Right cardiac atrium (tissue), 5 donors: ENCODE results near the gene OTOP2. TPM values are rescaled to one million over a fixed set of nuclear protein-coding genes. Genes with fewer than 3 reads are reported as not detected.

Experiments
- ATAC-seq, 2 donors: fragments of 200-7000 bp; cut with Tn5 transposase; one replicate each; pipeline versions ENCODE4 v1.8.0 to v1.9.1; 2020; ENCODE audit warnings: moderate library complexity in 2 of 2, mild to moderate bottlenecking in 1 of 2
- DNase-seq, 3 donors: peaks; one replicate each; pipeline ENCODE4 v3.0.0-alpha.2; 2020
- H3K27ac ChIP-seq: one replicate; pipeline ENCODE4 v1.5.1; 2013; ENCODE audit warnings: mild to moderate bottlenecking, low read length, control low read depth, moderate library complexity
- H3K27me3 ChIP-seq: one replicate; pipeline ENCODE4 v1.6.1; 2013; ENCODE audit not compliant: control insufficient read depth, insufficient read depth
- H3K4me1 ChIP-seq: one replicate; pipeline ENCODE4 v1.6.1; 2013; ENCODE audit warnings: low read length; ENCODE audit not compliant: control insufficient read depth, insufficient read depth
- H3K4me3 ChIP-seq: one replicate; pipeline ENCODE4 v1.5.1; 2013; ENCODE audit warnings: low read length, control low read depth
- H3K9me3 ChIP-seq: one replicate; pipeline ENCODE4 v1.6.1; 2013; ENCODE audit warnings: low read length; ENCODE audit not compliant: control insufficient read depth
- WGBS: extraction: QIAGEN DNeasy Blood & Tissue Kit; methylation state at CpG from one replicate; pipeline ENCODE4 v1.1.7; 2013; 5-methylcytosine and 5-hydroxymethylcytosine counted together
- intact Hi-C, 4 donors: fragments of 100-400 bp; cut with DNase I; formaldehyde crosslinking; loops; one replicate each; pipeline versions ENCODE4 v1.11.0 to v1.14.0; 2022 to 2023
- long read RNA-seq, 4 donors: library from polyadenylated mRNA; unstranded; transcript quantifications; one replicate each; pipeline ENCODE4 v2.0.0, GENCODE V29; 2020 to 2021
- polyA plus RNA-seq: library from polyadenylated mRNA; stranded (reverse); fragments of 200-250 nt; gene quantifications from one replicate; pipeline ENCODE4 v1.2.3, GENCODE V29; 2013
- total RNA-seq, 4 donors: library from RNA; stranded (reverse); fragmentation: NEBNext Ultra II Directional; extraction: Animal tissue kit (Norgen Biotek cat#: 25700); gene quantifications; one replicate each; pipeline ENCODE4 v1.2.1, GENCODE V29; 2021
- donor health status: healthy with polysubstance abuse.
- donor health status: DM: no; HTN: yes; CAD: no.
- donor health status: DM: no; HTN: no; CAD: no.
- donor health status: DM: no; HTN: yes; CAD: no; lungs with severe emphysema.
- donor health status: DM: yes; HTN: yes; CAD: no.

OTOP2 gene
- total RNA-seq (not detected), polyA plus RNA-seq (not detected)
- long read RNA-seq, donor 1: 0 reads
- long read RNA-seq, donor 2: 0 reads
- long read RNA-seq, donor 3: 0 reads
- long read RNA-seq, donor 4: 0 reads

- Histone ChIP-seq H3K9me3 (no peaks in the 10 kb centered on the region), H3K4me3 (peak within 1 kb of the TSS; percentile 8), H3K4me1 (no peaks in the 10 kb centered on the region), H3K27ac (no peak within 1 kb of the TSS), H3K27me3 (no peaks in the 10 kb centered on the region)
- ATAC-seq (no peak), DNase-seq (peak in 2 of 3 donors; percentile 56 to 74)
- intact Hi-C loops: no loop called here
- 3% methylated on average over 54 of the region's 54 CpGs for WGBS
Measured at GRCh38 chr17:74924250-74924948, at the start of gene OTOP2. TSS of gene OTOP2 (plus strand) at chr17:74924273. CDS start at chr17:74924633, 360 bp downstream.

GRCh38 chr17:74874615-74875037 is 49.4 kb upstream of the OTOP2 start:
- H3K9me3 ChIP-seq: no peaks in the 10 kb centered on the region
- WGBS: 94% methylated on average over 5 of the region's 5 CpGs
- peaks cover 2% of the 10 kb centered on the region for H3K4me1 ChIP-seq
- no peak for ATAC-seq
- no peak overlapping the region for H3K27ac ChIP-seq
- intact Hi-C loops: no loop called here
- no peak for DNase-seq
- no peak overlapping the region for H3K4me3 ChIP-seq
- no peaks in the 10 kb centered on the region for H3K27me3 ChIP-seq

- Histone ChIP-seq H3K4me3 (no peak overlapping the region), H3K9me3 (no peaks in the 10 kb centered on the region), H3K27me3 (no peaks in the 10 kb centered on the region), H3K27ac (no peak overlapping the region), H3K4me1 (peaks cover 2% of the 10 kb centered on the region)
- intact Hi-C loops: no loop called here
- ATAC-seq (no peak), DNase-seq (peak in 1 of 3 donors; percentile 23)
- WGBS: 60% methylated on average over 5 of the region's 5 CpGs
Measured at GRCh38 chr17:74875155-74875976, 48.7 kb upstream of the OTOP2 start.

- H3K9me3 ChIP-seq: no peaks in the 10 kb centered on the region
- H3K4me1 ChIP-seq: peaks cover 2% of the 10 kb centered on the region
- no peaks in the 10 kb centered on the region for H3K27me3 ChIP-seq
- ATAC-seq (no peak), DNase-seq (peak in 1 of 3 donors; percentile 25)
- 46% methylated on average over 6 of the region's 6 CpGs for WGBS
- no peak overlapping the region for H3K27ac ChIP-seq
- no peak overlapping the region for H3K4me3 ChIP-seq
- intact Hi-C loops: no loop called here
Measured at GRCh38 chr17:74875977-74876593, 48.0 kb upstream of the OTOP2 start.

- no peak overlapping the region for H3K4me3 ChIP-seq
- peaks cover 2% of the 10 kb centered on the region for H3K4me1 ChIP-seq
- intact Hi-C loops: no loop called here
- no peaks in the 10 kb centered on the region for H3K27me3 ChIP-seq
- ATAC-seq (peak; percentile 34 to 61), DNase-seq (peak in 2 of 3 donors; percentile 63 to 66)
- WGBS: 26% methylated on average over 19 of the region's 19 CpGs
- no peaks in the 10 kb centered on the region for H3K9me3 ChIP-seq
- no peak overlapping the region for H3K27ac ChIP-seq
Measured at GRCh38 chr17:74877592-74878548, 46.2 kb upstream of the OTOP2 start.

- H3K27ac ChIP-seq: no peak overlapping the region
- no peaks in the 10 kb centered on the region for H3K27me3 ChIP-seq
- WGBS: 64% methylated on average over 2 of the region's 2 CpGs
- ATAC-seq (no peak), DNase-seq (peak in 1 of 3 donors; percentile 1)
- no peaks in the 10 kb centered on the region for H3K9me3 ChIP-seq
- H3K4me3 ChIP-seq: no peak overlapping the region
- intact Hi-C loops: no loop called here
- peaks cover 2% of the 10 kb centered on the region for H3K4me1 ChIP-seq
Measured at GRCh38 chr17:74878658-74879057, 45.4 kb upstream of the OTOP2 start.

GRCh38 chr17:74879308-74879707 is 44.8 kb upstream of the OTOP2 start:
- Histone ChIP-seq H3K27me3 (no peaks in the 10 kb centered on the region), H3K4me3 (no peak overlapping the region), H3K27ac (no peak overlapping the region), H3K4me1 (peaks cover 2% of the 10 kb centered on the region), H3K9me3 (no peaks in the 10 kb centered on the region)
- ATAC-seq (no peak), DNase-seq (peak in 1 of 3 donors; percentile 42)
- intact Hi-C loops: no loop called here
- WGBS: 81% methylated on average over 16 of the region's 16 CpGs

GRCh38 chr17:74881073-74881472 is 43.0 kb upstream of the OTOP2 start:
- ATAC-seq (no peak), DNase-seq (no peak)
- 68% methylated on average over 11 of the region's 11 CpGs for WGBS
- no peak overlapping the region for H3K4me3 ChIP-seq
- peaks cover 2% of the 10 kb centered on the region for H3K4me1 ChIP-seq
- no peaks in the 10 kb centered on the region for H3K27me3 ChIP-seq
- no peak overlapping the region for H3K27ac ChIP-seq
- intact Hi-C loops: no loop called here
- H3K9me3 ChIP-seq: no peaks in the 10 kb centered on the region

GRCh38 chr17:74882517-74883240 is 41.4 kb upstream of the OTOP2 start:
- intact Hi-C loops: no loop called here
- no peak overlapping the region for H3K4me3 ChIP-seq
- H3K9me3 ChIP-seq: no peaks in the 10 kb centered on the region
- 71% methylated on average over 20 of the region's 20 CpGs for WGBS
- H3K4me1 ChIP-seq: peaks cover 2% of the 10 kb centered on the region
- DNase-seq (peak in 1 of 3 donors; percentile 27), ATAC-seq (no peak)
- no peaks in the 10 kb centered on the region for H3K27me3 ChIP-seq
- H3K27ac ChIP-seq: no peak overlapping the region
